HPDE6-E6E7 (cell line): Measurements from ENCODE around the gene DCDC2.
"Not testable (repeated sequence)": the region's sequence is repeated elsewhere in the genome, so short reads cannot be mapped to it uniquely, and the experiment has no call there.

Experiments used
- DNase-seq: peaks from one replicate; pipeline ENCODE4 v3.0.0; 2011; ENCODE audit warnings: missing footprints; ENCODE audit errors: extremely low spot score

DCDC2 gene

DNA sequence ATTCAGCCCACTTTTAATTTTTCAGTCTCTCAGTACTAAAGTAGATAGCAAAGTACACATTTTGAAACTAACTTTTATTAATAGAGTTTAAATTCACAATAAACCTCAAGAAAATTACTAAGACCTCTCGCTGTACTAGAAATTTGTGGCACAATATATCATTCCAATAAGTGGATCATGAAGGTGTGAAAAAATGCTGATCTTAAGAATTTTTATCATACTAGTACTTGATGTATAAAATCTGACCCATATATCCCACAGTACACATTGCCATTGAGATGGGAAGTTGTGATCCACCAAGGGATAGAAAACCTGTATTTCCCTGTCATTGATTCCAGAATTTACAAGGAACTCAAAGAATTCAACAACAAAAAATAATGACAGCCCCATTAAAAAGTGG lies 85.7 kb downstream of the DCDC2 start:
- DNase-seq = no peak

- no peak for DNase-seq
These were observed 87.8 kb downstream of the DCDC2 start for GRCh38 chr6:24270011-24270410.

GRCh38 chr6:24258214-24258613 lies 99.6 kb downstream of the DCDC2 start:
- DNase-seq = not testable (repeated sequence)

DNA sequence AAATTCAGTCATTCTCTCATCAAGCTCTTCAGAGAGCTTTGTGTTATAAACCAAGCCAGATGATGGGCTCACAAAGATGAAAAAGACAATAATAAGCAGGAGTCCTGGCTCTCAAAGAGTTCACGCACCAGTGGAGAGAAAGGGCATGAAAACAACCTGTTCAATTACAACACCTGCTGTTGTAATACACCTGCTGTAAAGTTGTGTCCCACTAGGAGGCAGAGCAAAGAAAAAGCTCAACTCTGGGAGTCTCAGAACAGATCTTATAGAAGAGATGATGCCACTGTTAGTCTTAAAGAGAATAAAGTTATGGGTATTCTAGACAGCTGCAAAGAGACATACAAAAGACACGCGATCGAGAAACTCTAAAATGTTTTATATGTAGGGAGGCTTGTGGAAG lies 100.6 kb downstream of the DCDC2 start:
- no peak for DNase-seq

- no peak for DNase-seq
These were observed 102.2 kb downstream of the DCDC2 start for GRCh38 chr6:24255676-24256075.

DNA sequence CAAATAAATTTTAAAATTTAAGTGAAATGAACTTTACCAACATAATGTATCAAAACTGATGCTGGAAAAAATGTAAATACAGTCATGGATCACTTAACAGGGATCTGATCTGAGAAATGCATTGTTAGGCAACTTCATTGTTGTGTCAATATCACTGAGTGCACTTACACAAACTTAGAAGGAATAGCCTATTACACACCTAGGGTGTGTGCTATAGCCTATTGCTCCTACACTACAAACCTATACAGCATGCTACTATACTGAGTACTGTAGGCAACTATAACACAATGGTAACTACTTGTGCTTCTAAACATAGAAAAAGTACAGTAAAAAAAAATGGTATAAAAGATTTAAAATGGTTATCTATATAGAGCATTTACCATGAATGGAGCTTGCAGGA lies 104.5 kb downstream of the DCDC2 start:
- DNase-seq = no peak

- DNase-seq = no peak
These were observed 105.6 kb downstream of the DCDC2 start for GRCh38 chr6:24252280-24252679.

GRCh38 chr6:24251339-24251738 lies 106.5 kb downstream of the DCDC2 start:
- DNase-seq = no peak

DNA sequence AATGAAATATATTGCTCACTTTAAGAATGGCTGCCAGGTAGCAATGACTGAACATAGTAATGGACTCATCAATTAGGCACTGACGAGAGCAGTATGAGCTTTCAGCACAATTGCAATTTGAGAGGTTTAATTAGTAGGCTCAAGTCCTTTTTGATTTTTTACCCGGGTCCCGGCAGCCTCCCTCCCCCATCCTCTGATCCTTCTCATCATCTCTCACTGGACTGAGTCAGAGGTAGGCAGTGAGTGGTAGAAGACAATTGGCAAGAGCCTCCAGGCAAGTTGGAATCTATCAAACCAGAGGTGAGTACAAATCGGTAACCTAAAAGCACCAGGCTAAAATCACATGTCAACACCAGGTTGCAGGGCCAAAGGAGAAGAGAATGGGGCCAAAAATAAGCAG lies 107.9 kb downstream of the DCDC2 start:
- no peak for DNase-seq

- DNase-seq = no peak
These were observed 112.6 kb downstream of the DCDC2 start for GRCh38 chr6:24245275-24245674.

DNA sequence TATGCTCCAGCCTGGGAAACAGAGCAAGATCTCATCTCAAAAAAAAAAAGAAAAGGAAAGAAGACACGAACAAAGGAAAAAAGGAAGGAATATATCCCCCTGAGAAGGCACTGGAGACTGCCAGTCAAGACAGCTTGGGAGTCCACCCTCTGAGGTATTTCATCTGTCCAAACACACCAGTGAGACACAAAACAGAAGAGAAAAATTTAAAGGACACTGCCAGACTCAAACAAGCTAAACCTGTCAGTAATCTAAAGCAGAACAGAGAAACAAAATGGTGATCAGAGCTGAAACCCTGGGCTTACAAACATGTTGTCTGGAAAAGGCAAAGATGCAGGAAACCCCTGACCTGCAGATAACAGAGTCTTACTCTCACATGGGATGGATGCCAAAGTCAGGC lies 114.9 kb downstream of the DCDC2 start:
- no peak for DNase-seq

GRCh38 chr6:24241779-24242178 lies 116.1 kb downstream of the DCDC2 start:
- DNase-seq = not testable (repeated sequence)

DNA sequence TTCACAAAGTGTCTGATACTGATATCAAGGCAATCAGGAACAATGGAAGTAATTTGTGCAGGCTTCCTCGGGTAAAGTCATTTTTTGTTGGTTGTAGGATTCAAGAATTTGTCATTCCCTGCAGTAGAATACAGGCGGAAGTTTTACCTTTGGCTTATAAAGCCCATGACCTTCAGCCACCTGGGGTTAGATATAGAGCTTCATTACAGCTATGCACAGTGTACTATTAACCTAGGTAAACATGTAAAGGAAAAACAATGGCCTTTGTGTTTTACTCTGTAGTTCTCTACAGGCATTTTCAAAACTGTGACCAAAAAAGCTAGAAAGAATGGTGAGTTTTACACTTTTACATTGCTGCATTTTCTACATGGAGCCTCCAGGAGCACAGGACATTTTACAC lies 116.9 kb downstream of the DCDC2 start:
- DNase-seq = no peak

DNA sequence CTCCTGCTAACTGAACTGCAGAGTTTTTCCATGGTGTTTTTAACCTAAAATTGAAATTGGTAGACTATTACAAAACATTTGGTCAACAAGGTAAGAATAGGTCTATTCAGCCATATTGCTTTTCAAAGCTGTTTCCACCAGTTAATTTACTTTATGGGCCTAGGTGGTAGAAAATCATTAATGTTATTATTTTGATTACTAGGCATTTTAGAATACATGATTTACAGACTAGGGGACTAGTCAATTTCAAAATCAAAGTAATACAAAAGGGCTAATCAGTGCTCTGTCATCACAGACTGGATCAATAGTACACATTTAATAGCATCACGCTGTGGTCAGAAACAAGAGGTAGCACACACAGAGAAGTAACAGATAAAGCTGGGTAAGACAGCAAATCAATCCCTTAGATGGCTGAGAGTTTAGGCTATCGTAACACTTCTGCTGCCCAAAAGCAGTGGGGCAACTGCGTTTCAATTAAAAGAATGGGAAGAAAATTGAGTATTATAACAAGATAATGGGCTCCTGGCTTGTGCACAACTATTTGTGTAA lies 117.4 kb downstream of the DCDC2 start:
- DNase-seq = no peak

DNA sequence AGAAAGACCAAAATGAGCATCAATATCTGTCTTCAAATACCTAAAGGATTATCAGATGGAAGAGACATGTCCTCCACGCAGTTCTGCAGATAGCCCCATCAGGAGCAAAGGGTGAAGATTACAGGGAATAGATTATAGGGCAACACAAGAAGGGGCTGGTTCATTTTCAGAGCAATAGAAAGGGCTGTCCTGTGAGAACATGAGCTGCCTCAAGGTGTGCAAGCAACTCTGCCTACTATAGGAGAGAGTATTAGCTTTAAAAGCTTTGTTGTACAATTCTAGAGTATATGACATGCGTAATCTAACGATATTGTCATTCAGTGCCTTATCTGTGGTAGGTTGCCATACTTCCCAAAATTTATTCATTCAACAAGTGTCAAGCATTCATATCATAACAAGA lies 119.2 kb downstream of the DCDC2 start:
- no peak for DNase-seq

GRCh38 chr6:24236779-24237178 lies 121.1 kb downstream of the DCDC2 start:
- DNase-seq = not testable (repeated sequence)

DNA sequence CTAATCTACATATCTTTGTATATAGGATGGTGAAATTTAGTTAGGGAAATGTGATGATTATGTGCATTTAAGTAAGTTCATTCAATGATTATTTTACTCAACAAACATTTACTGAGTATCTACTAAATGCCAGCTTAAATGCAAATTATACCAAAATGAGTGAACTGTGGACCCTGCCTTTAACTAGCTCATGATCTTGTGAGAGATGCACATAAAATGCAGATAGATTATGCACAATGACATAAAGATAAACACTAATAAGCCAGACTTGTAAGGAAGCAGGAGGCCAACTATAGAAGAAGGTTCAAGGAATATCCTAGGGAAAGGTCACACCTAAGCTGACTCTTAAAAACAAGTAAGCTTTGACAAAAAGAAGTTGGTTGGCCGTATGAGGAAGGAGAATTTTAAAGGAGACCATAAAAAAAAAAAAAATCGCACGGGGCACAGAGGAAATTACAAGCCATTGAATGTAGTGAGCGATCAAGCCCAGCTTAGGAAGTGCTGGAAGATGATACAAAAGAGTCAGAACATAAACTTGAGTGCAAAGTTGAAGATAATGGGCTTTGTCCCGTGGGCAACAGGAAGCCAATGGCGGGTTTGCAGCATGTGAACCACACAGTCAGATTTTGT lies 123.9 kb downstream of the DCDC2 start:
- DNase-seq = no peak

- DNase-seq = no peak
These were observed 126.4 kb downstream of the DCDC2 start for GRCh38 chr6:24231438-24231977.

- no peak for DNase-seq
These were observed 128.0 kb downstream of the DCDC2 start for GRCh38 chr6:24229696-24230405.

DNA sequence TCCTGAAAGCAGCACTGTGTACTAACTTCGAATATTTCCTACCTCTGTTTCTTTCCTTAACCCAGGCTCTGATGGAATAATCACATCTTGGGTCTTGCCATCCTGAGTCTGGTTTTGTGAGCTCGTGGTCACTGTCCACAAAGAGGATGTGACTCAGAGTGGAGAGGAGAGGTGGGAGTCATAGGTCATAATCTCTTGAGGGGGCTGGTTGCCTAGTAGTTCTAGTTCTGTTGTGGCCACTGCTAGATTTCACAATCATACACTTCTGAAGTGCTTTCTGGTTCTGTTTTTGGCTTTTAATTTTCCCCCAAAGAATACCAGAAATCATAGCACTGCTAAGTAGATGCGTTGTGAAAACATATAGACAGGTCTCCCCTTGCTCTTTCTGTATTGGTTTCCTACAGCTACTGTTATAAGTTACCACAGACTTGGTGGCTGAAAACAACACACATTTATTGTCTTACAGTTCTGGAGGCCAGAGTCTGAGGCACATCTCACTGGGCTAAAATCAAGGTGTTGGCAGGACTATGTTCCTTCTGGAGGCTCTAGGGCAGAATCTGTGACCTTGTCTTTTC lies 129.1 kb downstream of the DCDC2 start:
- DNase-seq = no peak

DNA sequence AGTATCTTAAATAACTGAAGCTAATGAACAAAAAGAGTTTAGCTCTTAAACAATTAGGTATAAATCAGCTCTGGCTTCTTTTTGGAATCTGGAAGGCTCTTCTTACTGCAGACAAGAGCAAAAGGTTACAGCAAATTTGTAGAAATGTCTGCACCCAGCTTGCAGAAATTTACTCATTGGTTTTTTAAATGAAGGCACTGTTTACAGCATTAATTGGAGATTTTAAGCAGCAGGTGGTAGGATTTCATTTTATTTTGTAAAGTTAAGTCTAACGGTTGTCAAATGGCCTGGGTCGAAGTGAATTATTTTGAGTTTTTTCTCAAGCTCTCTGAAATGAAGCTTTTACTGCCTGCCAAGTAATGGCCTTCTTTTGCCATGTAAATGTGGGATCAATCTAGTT lies 129.7 kb downstream of the DCDC2 start:
- DNase-seq = no peak

- DNase-seq = no peak
These were observed 130.3 kb downstream of the DCDC2 start for GRCh38 chr6:24227556-24227955.

DNA sequence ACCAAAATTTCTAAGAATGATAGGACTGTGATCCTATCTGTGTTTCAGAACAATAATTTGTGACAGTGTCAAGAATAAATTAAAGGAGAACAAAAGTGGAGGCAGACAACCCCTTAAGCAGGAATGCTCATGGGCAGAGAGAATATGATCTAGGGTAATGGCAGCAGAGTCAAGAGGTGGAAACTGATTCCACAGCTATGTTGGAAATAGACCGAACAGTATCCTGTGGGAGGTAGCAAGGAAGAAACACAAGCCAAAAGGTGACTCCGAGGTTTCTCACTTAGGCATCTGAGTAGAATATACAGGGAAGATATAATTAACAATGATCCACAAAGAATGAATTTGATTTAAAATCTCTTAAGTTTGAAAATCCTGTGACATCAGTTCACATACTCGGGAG lies 131.3 kb downstream of the DCDC2 start:
- DNase-seq = no peak
